Measurements from ENCODE around the gene MAFF.

GRCh38 chr22:38250643-38251340 lies 49.0 kb downstream of the MAFF start:
- TF ChIP-seq CTCF (IDR thresholded peaks at IDR 0.05) (no peak), JUND (IDR thresholded peaks at IDR 0.05) (no peak), NRF1 (IDR thresholded peaks at IDR 0.05; ENCODE audit: low read depth, low read length) (no peak), RAD21 (IDR thresholded peaks at IDR 0.05; ENCODE audit: low read length) (no peak), ZBTB33 (IDR thresholded peaks at IDR 0.05; ENCODE audit: borderline replicate concordance, low read depth) (no peak), EZH2phosphoT487 (IDR thresholded peaks at IDR 0.05; ENCODE audit: borderline replicate concordance, low read depth) (no peak), USF1 (IDR thresholded peaks at IDR 0.05; ENCODE audit: borderline replicate concordance, low read depth) (no peak), USF2 (IDR thresholded peaks at IDR 0.05; ENCODE audit: borderline replicate concordance, low read depth, low read length) (no peak), TEAD4 (IDR thresholded peaks at IDR 0.05; ENCODE audit: borderline replicate concordance, insufficient read depth) (no peak), POLR2AphosphoS5 (IDR thresholded peaks at IDR 0.05; ENCODE audit: low read depth, low read length) (no peak), RFX5 (IDR thresholded peaks at IDR 0.05; ENCODE audit: low read length) (no peak)
